ENCODE data around the gene GATA6.

DNA sequence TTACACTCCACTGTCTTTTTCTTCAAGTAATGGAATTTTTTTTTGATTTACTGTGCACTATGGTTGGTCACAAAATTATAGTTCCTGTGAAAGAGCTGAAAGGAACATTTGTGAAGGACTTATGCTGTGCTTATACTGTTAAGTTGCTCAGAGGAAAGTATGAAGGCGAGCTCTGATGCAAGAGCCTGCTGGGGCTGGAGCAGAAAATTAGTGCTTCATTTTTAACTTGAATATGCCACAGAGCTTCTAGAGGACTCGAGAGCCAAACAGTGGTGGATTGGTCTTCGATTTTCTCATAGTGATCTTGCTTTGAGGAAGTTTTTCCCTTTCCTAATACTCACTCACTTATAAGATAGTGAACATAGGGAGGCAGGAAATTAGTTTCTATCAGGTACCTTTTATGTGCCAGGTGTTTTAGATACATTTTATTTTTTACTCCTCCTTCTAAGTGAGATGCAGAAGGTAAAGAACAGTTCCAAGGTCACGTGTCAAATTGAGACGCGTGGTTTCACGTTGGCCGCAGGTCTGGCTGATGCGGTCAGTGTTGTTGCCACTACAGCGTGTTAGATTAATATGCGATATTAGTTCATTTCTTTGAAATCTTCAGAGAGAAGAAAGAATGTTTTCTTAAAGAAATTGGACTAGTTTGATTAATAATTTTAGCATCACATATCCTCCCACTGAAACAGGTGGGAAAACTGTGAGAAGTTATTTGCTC is 20.2 kb downstream of the GATA6 start:
- TF ChIP-seq POLR2A (IDR thresholded peaks at IDR 0.05; ENCODE audit: control extremely low read depth in 1 of 2, low read depth in 2 of 2, low read length in 2 of 2) = no peak
- TF ChIP-seq, protein P1, sequence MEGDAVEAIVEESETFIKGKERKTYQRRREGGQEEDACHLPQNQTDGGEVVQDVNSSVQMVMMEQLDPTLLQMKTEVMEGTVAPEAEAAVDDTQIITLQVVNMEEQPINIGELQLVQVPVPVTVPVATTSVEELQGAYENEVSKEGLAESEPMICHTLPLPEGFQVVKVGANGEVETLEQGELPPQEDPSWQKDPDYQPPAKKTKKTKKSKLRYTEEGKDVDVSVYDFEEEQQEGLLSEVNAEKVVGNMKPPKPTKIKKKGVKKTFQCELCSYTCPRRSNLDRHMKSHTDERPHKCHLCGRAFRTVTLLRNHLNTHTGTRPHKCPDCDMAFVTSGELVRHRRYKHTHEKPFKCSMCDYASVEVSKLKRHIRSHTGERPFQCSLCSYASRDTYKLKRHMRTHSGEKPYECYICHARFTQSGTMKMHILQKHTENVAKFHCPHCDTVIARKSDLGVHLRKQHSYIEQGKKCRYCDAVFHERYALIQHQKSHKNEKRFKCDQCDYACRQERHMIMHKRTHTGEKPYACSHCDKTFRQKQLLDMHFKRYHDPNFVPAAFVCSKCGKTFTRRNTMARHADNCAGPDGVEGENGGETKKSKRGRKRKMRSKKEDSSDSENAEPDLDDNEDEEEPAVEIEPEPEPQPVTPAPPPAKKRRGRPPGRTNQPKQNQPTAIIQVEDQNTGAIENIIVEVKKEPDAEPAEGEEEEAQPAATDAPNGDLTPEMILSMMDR (IDR thresholded peaks at IDR 0.05; ENCODE audit: control extremely low read depth in 1 of 3, insufficient read depth in 1 of 3, low read depth in 1 of 3, low read length in 3 of 3) = no peak
- no peak for TF ChIP-seq SRF (IDR thresholded peaks at IDR 0.05; ENCODE audit: low read depth, low read length)
- no peak for TF ChIP-seq EZH2 (IDR thresholded peaks at IDR 0.05; ENCODE audit: low read depth, low read length, severe bottlenecking)
- TF ChIP-seq, protein P2, sequence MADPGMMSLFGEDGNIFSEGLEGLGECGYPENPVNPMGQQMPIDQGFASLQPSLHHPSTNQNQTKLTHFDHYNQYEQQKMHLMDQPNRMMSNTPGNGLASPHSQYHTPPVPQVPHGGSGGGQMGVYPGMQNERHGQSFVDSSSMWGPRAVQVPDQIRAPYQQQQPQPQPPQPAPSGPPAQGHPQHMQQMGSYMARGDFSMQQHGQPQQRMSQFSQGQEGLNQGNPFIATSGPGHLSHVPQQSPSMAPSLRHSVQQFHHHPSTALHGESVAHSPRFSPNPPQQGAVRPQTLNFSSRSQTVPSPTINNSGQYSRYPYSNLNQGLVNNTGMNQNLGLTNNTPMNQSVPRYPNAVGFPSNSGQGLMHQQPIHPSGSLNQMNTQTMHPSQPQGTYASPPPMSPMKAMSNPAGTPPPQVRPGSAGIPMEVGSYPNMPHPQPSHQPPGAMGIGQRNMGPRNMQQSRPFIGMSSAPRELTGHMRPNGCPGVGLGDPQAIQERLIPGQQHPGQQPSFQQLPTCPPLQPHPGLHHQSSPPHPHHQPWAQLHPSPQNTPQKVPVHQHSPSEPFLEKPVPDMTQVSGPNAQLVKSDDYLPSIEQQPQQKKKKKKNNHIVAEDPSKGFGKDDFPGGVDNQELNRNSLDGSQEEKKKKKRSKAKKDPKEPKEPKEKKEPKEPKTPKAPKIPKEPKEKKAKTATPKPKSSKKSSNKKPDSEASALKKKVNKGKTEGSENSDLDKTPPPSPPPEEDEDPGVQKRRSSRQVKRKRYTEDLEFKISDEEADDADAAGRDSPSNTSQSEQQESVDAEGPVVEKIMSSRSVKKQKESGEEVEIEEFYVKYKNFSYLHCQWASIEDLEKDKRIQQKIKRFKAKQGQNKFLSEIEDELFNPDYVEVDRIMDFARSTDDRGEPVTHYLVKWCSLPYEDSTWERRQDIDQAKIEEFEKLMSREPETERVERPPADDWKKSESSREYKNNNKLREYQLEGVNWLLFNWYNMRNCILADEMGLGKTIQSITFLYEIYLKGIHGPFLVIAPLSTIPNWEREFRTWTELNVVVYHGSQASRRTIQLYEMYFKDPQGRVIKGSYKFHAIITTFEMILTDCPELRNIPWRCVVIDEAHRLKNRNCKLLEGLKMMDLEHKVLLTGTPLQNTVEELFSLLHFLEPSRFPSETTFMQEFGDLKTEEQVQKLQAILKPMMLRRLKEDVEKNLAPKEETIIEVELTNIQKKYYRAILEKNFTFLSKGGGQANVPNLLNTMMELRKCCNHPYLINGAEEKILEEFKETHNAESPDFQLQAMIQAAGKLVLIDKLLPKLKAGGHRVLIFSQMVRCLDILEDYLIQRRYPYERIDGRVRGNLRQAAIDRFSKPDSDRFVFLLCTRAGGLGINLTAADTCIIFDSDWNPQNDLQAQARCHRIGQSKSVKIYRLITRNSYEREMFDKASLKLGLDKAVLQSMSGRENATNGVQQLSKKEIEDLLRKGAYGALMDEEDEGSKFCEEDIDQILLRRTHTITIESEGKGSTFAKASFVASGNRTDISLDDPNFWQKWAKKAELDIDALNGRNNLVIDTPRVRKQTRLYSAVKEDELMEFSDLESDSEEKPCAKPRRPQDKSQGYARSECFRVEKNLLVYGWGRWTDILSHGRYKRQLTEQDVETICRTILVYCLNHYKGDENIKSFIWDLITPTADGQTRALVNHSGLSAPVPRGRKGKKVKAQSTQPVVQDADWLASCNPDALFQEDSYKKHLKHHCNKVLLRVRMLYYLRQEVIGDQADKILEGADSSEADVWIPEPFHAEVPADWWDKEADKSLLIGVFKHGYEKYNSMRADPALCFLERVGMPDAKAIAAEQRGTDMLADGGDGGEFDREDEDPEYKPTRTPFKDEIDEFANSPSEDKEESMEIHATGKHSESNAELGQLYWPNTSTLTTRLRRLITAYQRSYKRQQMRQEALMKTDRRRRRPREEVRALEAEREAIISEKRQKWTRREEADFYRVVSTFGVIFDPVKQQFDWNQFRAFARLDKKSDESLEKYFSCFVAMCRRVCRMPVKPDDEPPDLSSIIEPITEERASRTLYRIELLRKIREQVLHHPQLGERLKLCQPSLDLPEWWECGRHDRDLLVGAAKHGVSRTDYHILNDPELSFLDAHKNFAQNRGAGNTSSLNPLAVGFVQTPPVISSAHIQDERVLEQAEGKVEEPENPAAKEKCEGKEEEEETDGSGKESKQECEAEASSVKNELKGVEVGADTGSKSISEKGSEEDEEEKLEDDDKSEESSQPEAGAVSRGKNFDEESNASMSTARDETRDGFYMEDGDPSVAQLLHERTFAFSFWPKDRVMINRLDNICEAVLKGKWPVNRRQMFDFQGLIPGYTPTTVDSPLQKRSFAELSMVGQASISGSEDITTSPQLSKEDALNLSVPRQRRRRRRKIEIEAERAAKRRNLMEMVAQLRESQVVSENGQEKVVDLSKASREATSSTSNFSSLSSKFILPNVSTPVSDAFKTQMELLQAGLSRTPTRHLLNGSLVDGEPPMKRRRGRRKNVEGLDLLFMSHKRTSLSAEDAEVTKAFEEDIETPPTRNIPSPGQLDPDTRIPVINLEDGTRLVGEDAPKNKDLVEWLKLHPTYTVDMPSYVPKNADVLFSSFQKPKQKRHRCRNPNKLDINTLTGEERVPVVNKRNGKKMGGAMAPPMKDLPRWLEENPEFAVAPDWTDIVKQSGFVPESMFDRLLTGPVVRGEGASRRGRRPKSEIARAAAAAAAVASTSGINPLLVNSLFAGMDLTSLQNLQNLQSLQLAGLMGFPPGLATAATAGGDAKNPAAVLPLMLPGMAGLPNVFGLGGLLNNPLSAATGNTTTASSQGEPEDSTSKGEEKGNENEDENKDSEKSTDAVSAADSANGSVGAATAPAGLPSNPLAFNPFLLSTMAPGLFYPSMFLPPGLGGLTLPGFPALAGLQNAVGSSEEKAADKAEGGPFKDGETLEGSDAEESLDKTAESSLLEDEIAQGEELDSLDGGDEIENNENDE (IDR thresholded peaks at IDR 0.05; ENCODE audit: insufficient replicate concordance, low read length) = no peak
- no peak for TF ChIP-seq CREB1 (IDR thresholded peaks at IDR 0.05)
